ENCODE data around the gene PIK3C2G.

DNA sequence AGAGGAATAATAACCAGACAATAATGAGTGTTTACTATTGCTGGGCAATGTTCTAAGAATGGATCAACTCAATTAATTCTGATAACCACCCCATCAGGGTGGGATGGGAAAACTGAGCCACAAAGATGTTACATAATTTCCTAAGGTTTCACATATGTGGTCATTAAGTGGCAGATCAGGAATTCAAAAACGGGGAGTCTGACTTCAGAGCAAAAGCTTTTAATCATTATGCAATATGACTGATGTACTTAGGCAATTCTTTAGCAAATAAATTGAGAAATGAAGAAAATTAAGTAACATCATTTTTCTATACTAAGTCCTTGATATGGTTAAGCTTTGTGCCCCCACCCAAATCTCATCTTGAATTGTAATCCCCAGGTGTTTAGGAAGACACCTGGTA, 423.1 kb downstream of the PIK3C2G start:
- TF ChIP-seq POLR2AphosphoS5 (IDR thresholded peaks at IDR 0.05; ENCODE audit: low read depth) (no peak), GABPA (IDR thresholded peaks at IDR 0.05; ENCODE audit: low read depth) (no peak), SPI1 (IDR thresholded peaks at IDR 0.05; ENCODE audit: borderline replicate concordance, low read depth) (no peak)
- TF ChIP-seq, protein P1, sequence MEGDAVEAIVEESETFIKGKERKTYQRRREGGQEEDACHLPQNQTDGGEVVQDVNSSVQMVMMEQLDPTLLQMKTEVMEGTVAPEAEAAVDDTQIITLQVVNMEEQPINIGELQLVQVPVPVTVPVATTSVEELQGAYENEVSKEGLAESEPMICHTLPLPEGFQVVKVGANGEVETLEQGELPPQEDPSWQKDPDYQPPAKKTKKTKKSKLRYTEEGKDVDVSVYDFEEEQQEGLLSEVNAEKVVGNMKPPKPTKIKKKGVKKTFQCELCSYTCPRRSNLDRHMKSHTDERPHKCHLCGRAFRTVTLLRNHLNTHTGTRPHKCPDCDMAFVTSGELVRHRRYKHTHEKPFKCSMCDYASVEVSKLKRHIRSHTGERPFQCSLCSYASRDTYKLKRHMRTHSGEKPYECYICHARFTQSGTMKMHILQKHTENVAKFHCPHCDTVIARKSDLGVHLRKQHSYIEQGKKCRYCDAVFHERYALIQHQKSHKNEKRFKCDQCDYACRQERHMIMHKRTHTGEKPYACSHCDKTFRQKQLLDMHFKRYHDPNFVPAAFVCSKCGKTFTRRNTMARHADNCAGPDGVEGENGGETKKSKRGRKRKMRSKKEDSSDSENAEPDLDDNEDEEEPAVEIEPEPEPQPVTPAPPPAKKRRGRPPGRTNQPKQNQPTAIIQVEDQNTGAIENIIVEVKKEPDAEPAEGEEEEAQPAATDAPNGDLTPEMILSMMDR (IDR thresholded peaks at IDR 0.05; ENCODE audit: insufficient read depth, low read length), result no peak
- TF ChIP-seq, protein P2, sequence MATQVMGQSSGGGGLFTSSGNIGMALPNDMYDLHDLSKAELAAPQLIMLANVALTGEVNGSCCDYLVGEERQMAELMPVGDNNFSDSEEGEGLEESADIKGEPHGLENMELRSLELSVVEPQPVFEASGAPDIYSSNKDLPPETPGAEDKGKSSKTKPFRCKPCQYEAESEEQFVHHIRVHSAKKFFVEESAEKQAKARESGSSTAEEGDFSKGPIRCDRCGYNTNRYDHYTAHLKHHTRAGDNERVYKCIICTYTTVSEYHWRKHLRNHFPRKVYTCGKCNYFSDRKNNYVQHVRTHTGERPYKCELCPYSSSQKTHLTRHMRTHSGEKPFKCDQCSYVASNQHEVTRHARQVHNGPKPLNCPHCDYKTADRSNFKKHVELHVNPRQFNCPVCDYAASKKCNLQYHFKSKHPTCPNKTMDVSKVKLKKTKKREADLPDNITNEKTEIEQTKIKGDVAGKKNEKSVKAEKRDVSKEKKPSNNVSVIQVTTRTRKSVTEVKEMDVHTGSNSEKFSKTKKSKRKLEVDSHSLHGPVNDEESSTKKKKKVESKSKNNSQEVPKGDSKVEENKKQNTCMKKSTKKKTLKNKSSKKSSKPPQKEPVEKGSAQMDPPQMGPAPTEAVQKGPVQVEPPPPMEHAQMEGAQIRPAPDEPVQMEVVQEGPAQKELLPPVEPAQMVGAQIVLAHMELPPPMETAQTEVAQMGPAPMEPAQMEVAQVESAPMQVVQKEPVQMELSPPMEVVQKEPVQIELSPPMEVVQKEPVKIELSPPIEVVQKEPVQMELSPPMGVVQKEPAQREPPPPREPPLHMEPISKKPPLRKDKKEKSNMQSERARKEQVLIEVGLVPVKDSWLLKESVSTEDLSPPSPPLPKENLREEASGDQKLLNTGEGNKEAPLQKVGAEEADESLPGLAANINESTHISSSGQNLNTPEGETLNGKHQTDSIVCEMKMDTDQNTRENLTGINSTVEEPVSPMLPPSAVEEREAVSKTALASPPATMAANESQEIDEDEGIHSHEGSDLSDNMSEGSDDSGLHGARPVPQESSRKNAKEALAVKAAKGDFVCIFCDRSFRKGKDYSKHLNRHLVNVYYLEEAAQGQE (IDR thresholded peaks at IDR 0.05; ENCODE audit: insufficient replicate concordance, low read depth), result no peak

Data from HL-60 (cell line).